Measurements from ENCODE around the gene MAN1A2.

DNA sequence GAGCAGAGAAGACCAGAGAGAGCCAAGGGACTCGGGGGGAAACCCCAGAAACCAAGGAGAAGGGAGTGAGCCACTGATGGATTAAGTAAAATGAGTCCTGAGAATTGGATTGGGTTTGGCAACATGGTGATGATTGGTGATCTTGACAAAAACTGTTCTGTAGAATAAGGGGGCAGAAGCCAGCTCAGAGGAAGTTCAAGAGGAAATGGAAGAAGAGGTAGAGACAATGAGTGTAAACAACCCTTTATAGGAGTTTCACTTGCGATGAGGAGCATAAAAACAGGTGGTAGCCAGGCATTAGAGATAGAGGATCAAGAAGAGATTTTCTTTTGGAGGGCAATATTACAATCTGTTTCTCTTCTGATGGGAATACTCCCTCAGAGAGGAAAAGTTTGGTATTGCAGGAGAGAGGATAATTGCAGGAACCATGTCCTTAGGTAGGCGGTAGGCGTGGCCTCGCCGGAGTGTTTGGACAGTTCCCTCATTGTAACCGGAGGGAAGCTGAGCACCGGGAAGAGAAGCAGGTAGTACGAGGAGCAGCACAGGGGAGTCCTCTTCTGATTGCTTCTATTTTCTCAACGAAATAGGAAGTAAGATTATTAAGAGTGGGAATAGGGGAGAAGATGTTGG, 170.2 kb downstream of the MAN1A2 start:
- TF ChIP-seq, protein P1, sequence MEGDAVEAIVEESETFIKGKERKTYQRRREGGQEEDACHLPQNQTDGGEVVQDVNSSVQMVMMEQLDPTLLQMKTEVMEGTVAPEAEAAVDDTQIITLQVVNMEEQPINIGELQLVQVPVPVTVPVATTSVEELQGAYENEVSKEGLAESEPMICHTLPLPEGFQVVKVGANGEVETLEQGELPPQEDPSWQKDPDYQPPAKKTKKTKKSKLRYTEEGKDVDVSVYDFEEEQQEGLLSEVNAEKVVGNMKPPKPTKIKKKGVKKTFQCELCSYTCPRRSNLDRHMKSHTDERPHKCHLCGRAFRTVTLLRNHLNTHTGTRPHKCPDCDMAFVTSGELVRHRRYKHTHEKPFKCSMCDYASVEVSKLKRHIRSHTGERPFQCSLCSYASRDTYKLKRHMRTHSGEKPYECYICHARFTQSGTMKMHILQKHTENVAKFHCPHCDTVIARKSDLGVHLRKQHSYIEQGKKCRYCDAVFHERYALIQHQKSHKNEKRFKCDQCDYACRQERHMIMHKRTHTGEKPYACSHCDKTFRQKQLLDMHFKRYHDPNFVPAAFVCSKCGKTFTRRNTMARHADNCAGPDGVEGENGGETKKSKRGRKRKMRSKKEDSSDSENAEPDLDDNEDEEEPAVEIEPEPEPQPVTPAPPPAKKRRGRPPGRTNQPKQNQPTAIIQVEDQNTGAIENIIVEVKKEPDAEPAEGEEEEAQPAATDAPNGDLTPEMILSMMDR (IDR thresholded peaks at IDR 0.05) = peak; percentile 46
- no peak for TF ChIP-seq ZFX (IDR thresholded peaks at IDR 0.05; ENCODE audit: borderline replicate concordance)
